Activated CD4-positive, alpha-beta memory T cell treated with anti-CD3 and anti-CD28 coated beads for 36 hours (primary cell): ENCODE measurements around the gene RITA1. TPM values are rescaled to one million over a fixed set of nuclear protein-coding genes. Genes with fewer than 3 reads are reported as not detected.

Source experiments
- CTCF ChIA-PET: fragments of 350-600 bp; sonication (Branson Sonifier 250); formaldehyde crosslinking; loops from one replicate; lab custom pipeline; 2021; ENCODE audit warnings: antibody characterized with exemption, inconsistent platforms; lab: Charles Lee
- POLR2A ChIA-PET: fragments of 350-600 bp; sonication (Branson Sonifier 250); formaldehyde crosslinking; loops from one replicate; lab custom pipeline; 2021; ENCODE audit warnings: antibody characterized with exemption; lab: Charles Lee
- DNase-seq: peaks from one replicate; pipeline ENCODE4 v3.0.0-alpha.2; 2020
- H3K27ac Mint-ChIP-seq: one replicate; pipeline ENCODE4 v1.8.0; 2021; ENCODE audit warnings: mixed read lengths
- H3K27me3 Mint-ChIP-seq: one replicate; pipeline ENCODE4 v1.8.0; 2021; ENCODE audit warnings: mixed read lengths
- H3K36me3 Mint-ChIP-seq: one replicate; pipeline ENCODE4 v1.8.0; 2021; ENCODE audit warnings: mixed read lengths
- H3K4me1 Mint-ChIP-seq: one replicate; pipeline ENCODE4 v1.8.0; 2021; ENCODE audit warnings: low read depth, mixed read lengths
- H3K4me3 Mint-ChIP-seq: one replicate; pipeline ENCODE4 v1.8.0; 2021; ENCODE audit warnings: mild to moderate bottlenecking, mixed read lengths
- H3K9me3 Mint-ChIP-seq: one replicate; pipeline ENCODE4 v1.8.0; 2021; ENCODE audit warnings: mixed read lengths
- intact Hi-C: fragments of 100-400 bp; cut with micrococcal nuclease; formaldehyde crosslinking; loops from one replicate; pipeline ENCODE4 v1.15.1; 2023
- total RNA-seq, 2 experiments: library from RNA; stranded (reverse); gene quantifications; one replicate each; pipeline ENCODE4 v1.2.3, GENCODE V29; 2021

RITA1 gene
- total RNA-seq, 2 experiments from 2014 or later: 18.7 to 22.0 TPM

DNA sequence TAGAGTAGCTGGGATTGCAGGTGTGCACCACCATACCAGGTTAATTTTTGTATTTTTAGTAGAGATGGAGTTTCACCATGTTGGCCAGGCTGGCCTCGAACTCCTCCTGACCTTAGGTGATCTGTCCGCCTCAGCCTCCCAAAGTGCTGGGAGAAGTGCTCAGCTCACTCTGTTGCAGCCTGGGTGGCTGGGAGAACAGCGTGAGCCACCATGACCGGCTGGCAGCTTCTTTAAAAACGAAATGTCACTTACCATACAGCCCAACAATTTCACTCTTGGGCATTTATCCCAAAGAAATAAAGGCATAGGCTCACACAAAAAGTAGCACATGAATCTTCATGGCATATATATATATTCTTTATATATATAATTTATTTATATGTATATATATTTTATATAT lies 40.7 kb upstream of the RITA1 start:
- intact Hi-C loops: no loop called here
- no peaks in the 10 kb centered on the region for H3K27me3 Mint-ChIP-seq
- ChIA-PET CTCF (no interaction called here), POLR2A (no interaction called here)
- no peak overlapping the region for H3K27ac Mint-ChIP-seq
- peaks cover 2% of the 10 kb centered on the region for H3K9me3 Mint-ChIP-seq
- no peaks in the 10 kb centered on the region for H3K36me3 Mint-ChIP-seq
- DNase-seq: no peak
- H3K4me1 Mint-ChIP-seq: peaks cover 6% of the 10 kb centered on the region
- no peak overlapping the region for H3K4me3 Mint-ChIP-seq

- Mint-ChIP-seq H3K27ac (no peak overlapping the region), H3K4me3 (no peak overlapping the region), H3K36me3 (no peaks in the 10 kb centered on the region), H3K4me1 (peaks cover 6% of the 10 kb centered on the region), H3K27me3 (no peaks in the 10 kb centered on the region), H3K9me3 (peaks cover 2% of the 10 kb centered on the region)
- POLR2A ChIA-PET: no interaction called here
- intact Hi-C loops: no loop called here
- DNase-seq: no peak
- CTCF ChIA-PET: no interaction called here
These were observed 39.6 kb upstream of the RITA1 start for GRCh38 chr12:113145720-113146551.

GRCh38 chr12:113146999-113147398 lies 38.5 kb upstream of the RITA1 start:
- ChIA-PET CTCF (no interaction called here), POLR2A (no interaction called here)
- intact Hi-C loops: no loop called here
- Mint-ChIP-seq H3K27me3 (peaks cover under 1% of the 10 kb centered on the region), H3K4me3 (no peak overlapping the region), H3K36me3 (no peaks in the 10 kb centered on the region), H3K4me1 (peaks cover 7% of the 10 kb centered on the region), H3K9me3 (peaks cover 2% of the 10 kb centered on the region), H3K27ac (no peak overlapping the region)
- no peak for DNase-seq

- intact Hi-C loops: loop anchor here (10.0 kb wide), 1 partner anchor 155 kb away; no protein-coding TSS in a partner anchor
- Mint-ChIP-seq H3K4me3 (no peak within 1 kb of the TSS), H3K27me3 (peaks cover 8% of the 10 kb centered on the region), H3K9me3 (peaks cover 2% of the 10 kb centered on the region), H3K4me1 (peaks cover 14% of the 10 kb centered on the region), H3K36me3 (no peaks in the 10 kb centered on the region), H3K27ac (no peak within 1 kb of the TSS)
- DNase-seq: peak; percentile 31
- CTCF ChIA-PET: interaction anchor here (1.2 to 6.6 kb wide), 2 partner anchors 14 to 100 kb away, joined by 3 to 70 read pairs; no protein-coding TSS in a partner anchor
- POLR2A ChIA-PET: no interaction called here
These were observed 36.0 kb upstream of the RITA1 start, which contains the start of gene CFAP73 for GRCh38 chr12:113149361-113150150. TSS of gene CFAP73 (plus strand) at chr12:113149724. CDS start at chr12:113149858, 134 bp downstream.

- CTCF ChIA-PET: interaction anchor here (0.9 to 6.6 kb wide), 6 partner anchors 17 to 160 kb away, joined by 3 to 70 read pairs (median 18); partner anchors contain the start of gene RASAL1
- intact Hi-C loops: loop anchor here (2.0 to 10.0 kb wide), 2 partner anchors 45 to 157 kb away; no protein-coding TSS in a partner anchor
- Mint-ChIP-seq H3K4me1 (peaks cover 14% of the 10 kb centered on the region), H3K36me3 (peaks cover 2% of the 10 kb centered on the region), H3K27me3 (peaks cover 8% of the 10 kb centered on the region), H3K9me3 (peaks cover 2% of the 10 kb centered on the region), H3K27ac (no peak overlapping the region), H3K4me3 (no peak overlapping the region)
- POLR2A ChIA-PET: interaction anchor here (0.7 kb wide), 1 partner anchor 114 kb away, joined by 4 read pairs; no protein-coding TSS in a partner anchor
- no peak for DNase-seq
These were observed 33.9 kb upstream of the RITA1 start for GRCh38 chr12:113151655-113152054.

- DNase-seq: no peak
- Mint-ChIP-seq H3K4me1 (peaks cover 20% of the 10 kb centered on the region), H3K27ac (no peak overlapping the region), H3K4me3 (peak overlapping the region; percentile 73), H3K27me3 (peaks cover 8% of the 10 kb centered on the region), H3K9me3 (peaks cover 2% of the 10 kb centered on the region), H3K36me3 (peaks cover 6% of the 10 kb centered on the region)
- intact Hi-C loops: loop anchor here (2.0 to 10.0 kb wide), 2 partner anchors 46 to 158 kb away; no protein-coding TSS in a partner anchor
- POLR2A ChIA-PET: interaction anchor here (0.7 to 1.5 kb wide), 2 partner anchors 17 to 115 kb away, joined by 4 to 10 read pairs; partner anchors contain the start of gene RASAL1
- CTCF ChIA-PET: interaction anchor here (0.8 to 6.6 kb wide), 22 partner anchors 9 to 251 kb away, joined by 3 to 70 read pairs (median 5); partner anchors contain the start of genes DTX1 and RASAL1
These were observed 33.2 kb upstream of the RITA1 start for GRCh38 chr12:113152196-113152834.

DNA sequence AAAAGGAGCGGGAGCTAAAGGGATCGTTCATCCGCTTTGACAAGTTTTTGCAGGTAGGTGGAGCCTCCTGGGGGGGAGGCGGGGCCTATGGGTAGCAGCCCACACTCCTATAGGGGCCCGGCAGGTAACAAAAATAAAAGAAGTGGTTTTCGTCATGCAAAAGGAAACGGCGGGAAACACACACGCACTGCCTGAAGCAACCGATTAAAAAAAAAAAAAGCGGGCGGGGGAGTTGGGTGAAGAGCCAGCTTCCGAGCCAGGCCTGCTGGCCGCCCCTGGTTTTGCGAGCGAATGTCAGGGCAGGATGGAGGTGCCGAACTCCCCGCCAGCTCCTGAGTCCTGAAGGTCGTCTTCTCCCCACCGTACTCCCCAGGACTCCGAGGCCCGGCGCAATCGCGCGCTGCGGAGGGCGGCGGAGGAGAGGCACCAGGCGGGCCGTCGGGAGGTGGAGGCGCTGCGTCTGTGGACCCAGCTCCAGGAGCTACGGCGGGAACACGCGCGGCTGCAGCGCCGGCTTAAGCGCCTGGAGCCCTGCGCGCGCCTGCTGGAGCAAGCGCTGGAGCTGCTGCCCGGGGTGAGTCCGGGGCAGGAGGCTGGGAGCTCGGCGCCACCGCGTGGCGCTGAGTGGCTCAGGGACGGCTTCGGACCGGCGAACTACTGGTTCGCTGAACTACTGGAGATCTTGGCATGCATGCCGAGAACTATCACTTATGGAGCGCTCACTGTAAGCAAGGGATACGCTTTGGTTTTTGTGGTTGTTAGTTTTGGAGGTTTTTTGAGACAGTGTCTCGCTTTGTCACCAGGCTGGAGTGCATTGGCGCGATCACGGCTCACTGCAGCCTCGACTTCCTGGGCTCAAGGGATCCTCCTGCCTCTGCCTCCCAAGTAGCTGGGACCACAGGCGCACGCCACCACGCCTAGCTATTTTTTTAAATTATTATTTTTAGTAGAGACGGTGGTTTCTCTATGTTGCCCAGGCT lies 32.4 kb upstream of the RITA1 start:
- ChIA-PET POLR2A (interaction anchor here (1.0 to 1.9 kb wide), 4 partner anchors 18 to 55 kb away, joined by 3 to 10 read pairs (median 4); partner anchors contain the start of gene RASAL1), CTCF (interaction anchor here (0.6 to 6.6 kb wide), 27 partner anchors 8 to 252 kb away, joined by 3 to 70 read pairs (median 4); partner anchors contain the start of genes DTX1 and RASAL1)
- H3K27ac Mint-ChIP-seq: no peak overlapping the region
- peaks cover 23% of the 10 kb centered on the region for H3K4me1 Mint-ChIP-seq
- no peaks in the 10 kb centered on the region for H3K9me3 Mint-ChIP-seq
- DNase-seq: peak; percentile 76
- peaks cover 14% of the 10 kb centered on the region for H3K36me3 Mint-ChIP-seq
- H3K4me3 Mint-ChIP-seq: peak overlapping the region; percentile 73
- intact Hi-C loops: loop anchor here (1.0 to 10.0 kb wide), 4 partner anchors 17 to 158 kb away; no protein-coding TSS in a partner anchor
- H3K27me3 Mint-ChIP-seq: peaks cover 8% of the 10 kb centered on the region

GRCh38 chr12:113154351-113154973 lies 31.1 kb upstream of the RITA1 start:
- H3K4me1 Mint-ChIP-seq: peaks cover 23% of the 10 kb centered on the region
- DNase-seq: peak; percentile 35
- intact Hi-C loops: loop anchor here (10.0 kb wide), 1 partner anchor 160 kb away; no protein-coding TSS in a partner anchor
- ChIA-PET POLR2A (interaction anchor here (1.9 kb wide), 1 partner anchor 20 kb away, joined by 6 read pairs; no protein-coding TSS in a partner anchor), CTCF (interaction anchor here (1.4 to 6.6 kb wide), 7 partner anchors 12 to 162 kb away, joined by 5 to 70 read pairs (median 17); partner anchors contain the start of gene RASAL1)
- peaks cover 25% of the 10 kb centered on the region for H3K36me3 Mint-ChIP-seq
- H3K4me3 Mint-ChIP-seq: peak overlapping the region; percentile 46
- H3K9me3 Mint-ChIP-seq: no peaks in the 10 kb centered on the region
- peaks cover 8% of the 10 kb centered on the region for H3K27me3 Mint-ChIP-seq
- no peak overlapping the region for H3K27ac Mint-ChIP-seq

DNA sequence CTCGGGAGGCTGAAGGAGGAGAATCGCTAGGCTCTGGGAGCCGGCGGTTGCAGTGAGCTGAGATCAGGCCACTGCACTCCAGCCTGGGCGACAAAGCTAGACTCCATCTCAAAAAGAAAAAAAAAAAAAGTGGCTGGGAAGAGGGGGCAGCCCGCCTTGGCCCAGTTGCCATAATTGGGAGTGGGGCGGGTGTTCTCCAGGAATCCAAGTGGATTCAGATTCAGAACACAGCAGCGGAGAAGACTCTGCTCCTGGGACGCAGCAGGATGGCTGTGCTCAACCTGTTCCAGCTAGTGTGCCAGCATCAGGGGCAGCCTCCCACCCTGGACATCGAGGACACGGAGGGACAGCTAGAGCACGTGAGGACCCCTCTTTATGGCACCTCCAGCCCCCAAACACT lies 30.5 kb upstream of the RITA1 start:
- Mint-ChIP-seq H3K27ac (no peak overlapping the region), H3K27me3 (peaks cover 8% of the 10 kb centered on the region), H3K36me3 (peaks cover 31% of the 10 kb centered on the region), H3K4me3 (no peak overlapping the region), H3K4me1 (peaks cover 23% of the 10 kb centered on the region), H3K9me3 (no peaks in the 10 kb centered on the region)
- ChIA-PET CTCF (interaction anchor here (2.7 to 6.6 kb wide), 4 partner anchors 17 to 163 kb away, joined by 10 to 70 read pairs (median 37); no protein-coding TSS in a partner anchor), POLR2A (no interaction called here)
- intact Hi-C loops: loop anchor here (10.0 kb wide), 1 partner anchor 160 kb away; no protein-coding TSS in a partner anchor
- DNase-seq: no peak

GRCh38 chr12:113155646-113156045 lies 29.9 kb upstream of the RITA1 start:
- Mint-ChIP-seq H3K4me3 (no peak overlapping the region), H3K27ac (no peak overlapping the region), H3K36me3 (peaks cover 35% of the 10 kb centered on the region), H3K4me1 (peaks cover 23% of the 10 kb centered on the region), H3K27me3 (peaks cover 8% of the 10 kb centered on the region), H3K9me3 (no peaks in the 10 kb centered on the region)
- intact Hi-C loops: loop anchor here (10.0 kb wide), 1 partner anchor 161 kb away; no protein-coding TSS in a partner anchor
- ChIA-PET POLR2A (no interaction called here), CTCF (no interaction called here)
- no peak for DNase-seq
